HG02885 (cell line): ENCODE data around the gene DNM1.
"Not testable (repeated sequence)": the region's sequence is repeated elsewhere in the genome, so short reads cannot be mapped to it uniquely, and the experiment has no call there.

Experiments used
- ATAC-seq: cut with Tn5 transposase; IDR thresholded peaks from one replicate; pipeline ENCODE4 v1.9.1; 2021; ENCODE audit warnings: mild to moderate bottlenecking; ENCODE audit not compliant: unreplicated experiment, poor library complexity

DNM1 gene

GRCh38 chr9:128219831-128220230 is 16.7 kb downstream of the DNM1 start:
- ATAC-seq: no peak

GRCh38 chr9:128222026-128222425 is 18.8 kb downstream of the DNM1 start:
- ATAC-seq: no peak

DNA sequence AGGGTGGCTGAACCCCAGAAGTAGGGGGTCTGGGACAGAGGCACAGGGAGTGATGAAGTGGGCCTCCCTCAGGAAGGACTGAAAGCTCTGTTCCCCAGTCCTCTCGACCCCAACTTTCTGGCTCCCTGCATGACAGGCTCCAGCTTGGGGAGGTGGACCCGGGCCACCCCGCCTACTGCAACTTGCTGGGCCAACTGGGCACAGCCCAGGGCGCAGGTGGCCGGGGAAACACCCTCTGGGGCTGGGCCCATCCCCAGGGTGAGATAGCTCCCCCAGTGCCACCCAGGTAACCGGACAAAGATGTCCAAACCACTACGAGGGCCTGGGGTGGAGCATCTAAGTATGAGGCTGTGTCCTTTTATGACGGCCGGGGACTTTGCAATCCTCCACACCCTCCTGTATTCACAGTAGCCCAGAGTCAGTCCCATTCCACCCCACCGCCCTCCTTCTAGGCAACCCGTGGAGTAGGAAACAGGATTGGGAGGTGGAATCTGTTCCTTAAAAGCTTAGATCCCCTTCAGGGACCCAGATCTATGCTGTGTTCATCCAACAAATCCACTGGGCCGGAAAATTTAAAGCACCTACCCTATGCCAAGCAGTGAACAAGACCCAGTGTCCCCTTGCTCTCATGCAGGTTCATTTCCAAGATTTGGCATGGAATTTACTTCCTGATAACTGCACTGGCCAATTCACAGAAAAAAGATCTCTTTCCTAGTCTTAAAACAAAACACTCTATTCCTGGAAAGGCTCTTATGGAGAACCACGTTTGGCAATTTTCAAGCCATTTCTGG is 19.9 kb downstream of the DNM1 start:
- no peak for ATAC-seq

DNA sequence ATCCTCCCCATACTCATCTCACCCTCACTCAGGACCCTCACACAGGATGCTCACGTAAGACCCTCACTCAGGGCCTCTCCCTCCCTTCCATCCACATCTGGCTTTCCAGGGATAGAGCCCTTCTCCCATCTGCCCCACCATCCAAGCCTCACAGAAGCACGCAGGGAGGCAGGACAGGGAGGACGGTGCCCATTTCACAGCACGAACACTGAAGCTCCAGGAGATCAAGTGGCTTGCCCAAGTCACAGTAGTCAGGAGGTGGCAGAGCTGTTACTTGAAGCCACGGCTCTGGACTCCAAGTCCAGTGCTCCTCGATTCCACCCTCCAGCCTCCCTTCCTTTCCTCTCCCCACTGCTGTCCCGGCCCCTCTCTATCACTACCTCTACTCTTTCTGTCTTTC is 21.7 kb downstream of the DNM1 start:
- ATAC-seq: no peak

DNA sequence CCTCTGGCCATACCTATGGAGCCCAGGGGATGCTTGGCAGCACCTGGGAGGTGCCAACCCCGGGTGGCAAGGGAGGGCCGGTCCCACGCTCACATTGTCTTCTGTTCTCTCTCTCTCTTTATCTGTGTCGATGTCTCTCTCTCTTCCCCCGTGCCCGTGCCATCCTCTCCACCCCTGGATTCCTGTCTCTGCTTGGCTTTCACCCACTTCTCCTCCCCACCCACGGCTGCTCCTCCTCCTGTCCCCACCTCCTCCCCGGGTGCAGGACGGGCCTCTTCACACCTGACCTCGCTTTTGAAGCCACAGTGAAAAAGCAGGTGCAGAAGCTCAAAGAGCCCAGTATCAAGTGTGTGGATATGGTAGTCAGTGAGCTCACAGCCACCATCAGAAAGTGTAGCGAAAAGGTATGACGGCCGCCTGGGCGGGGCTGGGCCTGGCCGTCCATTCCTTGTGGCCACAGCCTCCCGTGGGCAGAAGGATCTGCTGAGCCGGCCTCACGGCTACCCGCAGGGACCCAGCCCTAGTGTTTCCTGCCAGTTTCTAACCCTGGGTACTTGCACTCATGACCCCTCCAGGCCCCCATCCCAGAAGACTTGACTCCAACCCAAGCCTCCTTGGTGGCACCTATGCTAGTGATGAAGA is 22.7 kb downstream of the DNM1 start:
- no peak for ATAC-seq

- no peak for ATAC-seq
These were observed 23.2 kb downstream of the DNM1 start for GRCh38 chr9:128226412-128226801.

DNA sequence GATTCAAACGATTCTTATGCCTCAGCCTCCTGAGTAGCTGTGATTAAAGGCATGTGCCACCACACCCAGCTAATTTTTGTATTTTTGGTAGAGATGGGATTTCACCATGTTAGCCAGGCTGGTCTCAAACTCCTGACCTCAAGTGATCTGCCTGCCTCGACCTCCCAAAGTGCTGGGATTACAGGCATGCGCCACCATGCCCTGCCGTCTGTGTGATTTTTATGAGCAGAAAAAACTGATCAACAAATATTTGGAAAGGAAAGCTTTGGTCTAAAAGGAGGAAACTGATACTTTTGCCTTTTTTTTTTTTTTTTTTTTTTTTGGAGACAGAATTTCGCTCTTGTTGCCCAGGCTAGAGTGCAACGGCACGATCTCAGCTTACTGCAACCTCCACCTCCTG is 27.7 kb downstream of the DNM1 start:
- ATAC-seq: not testable (repeated sequence)

- no peak for ATAC-seq
These were observed 28.7 kb downstream of the DNM1 start for GRCh38 chr9:128231638-128232527.

- no peak for ATAC-seq
These were observed 29.6 kb downstream of the DNM1 start for GRCh38 chr9:128232528-128233428.

GRCh38 chr9:128233817-128234406 is 30.7 kb downstream of the DNM1 start:
- no peak for ATAC-seq

- no peak for ATAC-seq
These were observed 38.9 kb downstream of the DNM1 start for GRCh38 chr9:128242124-128242523.

DNA sequence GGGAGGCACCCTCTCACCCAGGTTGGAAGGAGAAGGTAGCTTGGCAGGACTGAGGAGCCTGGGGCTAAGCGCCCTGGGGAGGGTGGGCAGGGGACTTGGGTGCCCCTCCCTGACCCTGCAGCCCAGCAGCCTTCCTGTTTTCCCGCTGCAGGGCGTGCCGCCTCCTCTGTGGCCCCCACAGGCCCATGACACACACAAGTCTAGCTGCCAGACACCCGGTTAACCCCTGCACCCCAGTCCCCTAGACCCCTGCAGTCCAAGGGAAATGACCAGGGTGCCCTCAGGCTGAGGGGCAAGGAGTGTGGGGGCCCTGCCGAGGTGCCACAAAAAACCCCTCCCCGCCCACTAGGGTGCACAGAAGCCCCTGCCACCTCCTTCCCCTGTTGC is 39.6 kb downstream of the DNM1 start:
- no peak for ATAC-seq

- ATAC-seq: no peak
These were observed 40.2 kb downstream of the DNM1 start for GRCh38 chr9:128243215-128244018.

GRCh38 chr9:128244091-128244836 is 41.1 kb downstream of the DNM1 start:
- no peak for ATAC-seq

GRCh38 chr9:128244837-128245231 is 41.7 kb downstream of the DNM1 start:
- ATAC-seq: no peak

- no peak for ATAC-seq
These were observed 42.4 kb downstream of the DNM1 start for GRCh38 chr9:128245421-128246151.

GRCh38 chr9:128246471-128246870 is 43.3 kb downstream of the DNM1 start:
- no peak for ATAC-seq
